OCI-LY1 (cell line): ENCODE data around the gene ZNF619.
A peak's percentile ranks its signal among the peaks of the same experiment; 100 is the strongest.

Experiments
- H2AFZ ChIP-seq: fragments of 200-600 bp; sonication (generic), shearing (Covaris generic); 2 replicates; pipeline ENCODE4 v1.6.0; 2014; ENCODE audit warnings: antibody characterized with exemption, mild to moderate bottlenecking, low read length
- H3F3A ChIP-seq: fragments of 200-600 bp; sonication (generic), shearing (Covaris generic); 2 replicates; pipeline ENCODE4 v1.6.0; 2014; ENCODE audit warnings: mild to moderate bottlenecking, antibody characterized with exemption, low read length, moderate library complexity; ENCODE audit not compliant: insufficient read depth
- H3K27ac ChIP-seq: fragments of 200-600 bp; sonication (generic); 2 replicates; pipeline ENCODE4 v1.5.1; 2014; ENCODE audit warnings: low read length, mixed run types, mild to moderate bottlenecking, low read depth; ENCODE audit not compliant: poor library complexity, severe bottlenecking
- H3K27me3 ChIP-seq: fragments of 200-600 bp; sonication (generic); 2 replicates; pipeline ENCODE4 v1.6.0; 2014; ENCODE audit warnings: antibody characterized with exemption, mild to moderate bottlenecking, low read length, moderate library complexity; ENCODE audit not compliant: insufficient read depth
- H3K36me3 ChIP-seq: fragments of 200-600 bp; sonication (generic); 2 replicates; pipeline ENCODE4 v1.6.1; 2014; ENCODE audit warnings: mild to moderate bottlenecking, antibody characterized with exemption, low read length, moderate library complexity, mixed read lengths; ENCODE audit not compliant: insufficient read depth
- H3K4me1 ChIP-seq: fragments of 200-600 bp; sonication (generic); 2 replicates; pipeline ENCODE4 v1.5.1; 2014; ENCODE audit warnings: mild to moderate bottlenecking, low read length, moderate library complexity; ENCODE audit not compliant: insufficient read depth, severe bottlenecking
- H3K4me2 ChIP-seq: fragments of 200-600 bp; sonication (generic), shearing (Covaris generic); 2 replicates; pipeline ENCODE4 v1.6.1; 2014; ENCODE audit warnings: low read length
- H3K4me3 ChIP-seq: fragments of 200-600 bp; sonication (generic); 2 replicates; pipeline ENCODE4 v1.5.1; 2014; ENCODE audit warnings: low read length, low read depth, mild to moderate bottlenecking, mixed read lengths; ENCODE audit not compliant: poor library complexity, severe bottlenecking
- H3K79me2 ChIP-seq: fragments of 200-600 bp; shearing (Covaris generic); 2 replicates; pipeline ENCODE4 v1.6.1; 2016; ENCODE audit warnings: mixed run types, low read length, mixed read lengths; ENCODE audit not compliant: insufficient read depth
- H3K9ac ChIP-seq: fragments of 200-600 bp; sonication (generic), shearing (Covaris generic); 2 replicates; pipeline ENCODE4 v1.6.1; 2014; ENCODE audit warnings: mild to moderate bottlenecking, low read length, mixed read lengths
- H3K9me2 ChIP-seq: fragments of 200-600 bp; sonication (generic), shearing (Covaris generic); 2 replicates; pipeline ENCODE4 v1.6.1; 2014; ENCODE audit warnings: low read depth, mild to moderate bottlenecking, low read length, mixed read lengths
- H3K9me3 ChIP-seq: fragments of 200-600 bp; shearing (Covaris generic); 2 replicates; pipeline ENCODE4 v1.6.1; 2014; ENCODE audit warnings: low read length, mixed read lengths
- H4K20me1 ChIP-seq: fragments of 200-600 bp; sonication (generic), shearing (Covaris generic); 2 replicates; pipeline ENCODE4 v1.6.0; 2016; ENCODE audit warnings: mild to moderate bottlenecking, low read length; ENCODE audit not compliant: insufficient read depth
- EZH2 ChIP-seq: fragments of 200-600 bp; sonication (generic), shearing (Covaris generic); IDR thresholded peaks from 2 replicates; pipeline ENCODE4 v1.8.0; 2017; ENCODE audit warnings: borderline replicate concordance, mixed run types, mild to moderate bottlenecking, antibody characterized with exemption, low read length, moderate library complexity, mixed read lengths
- TF ChIP-seq, protein P1 (sequence below): fragments of 200-600 bp; sonication (generic), shearing (Covaris generic); IDR thresholded peaks from 2 replicates; pipeline ENCODE4 v1.5.1; 2017; ENCODE audit warnings: mild to moderate bottlenecking, antibody characterized with exemption, low read length, moderate library complexity, mixed read lengths

ZNF619 gene

GRCh38 chr3:40476478-40477470 lies at the start of gene ZNF619:
ZNF619 (plus strand) TSS chr3:40477122; CDS start chr3:40477980, 858 bp downstream.
- H3K4me1 ChIP-seq, result peaks cover 13% of the 10 kb centered on the region
- H3K27me3 ChIP-seq, result no peaks in the 10 kb centered on the region
- no peaks in the 10 kb centered on the region for H3K9me3 ChIP-seq
- no peaks in the 10 kb centered on the region for H4K20me1 ChIP-seq
- H3K27ac ChIP-seq, result no peak within 1 kb of the TSS
- H3K4me2 ChIP-seq, result peak within 1 kb of the TSS; percentile 68
- no peaks in the 10 kb centered on the region for H3K36me3 ChIP-seq
- H3K9me2 ChIP-seq, result no peaks in the 10 kb centered on the region
- H2AFZ ChIP-seq, result peak within 1 kb of the TSS; percentile 68
- TF ChIP-seq, protein P1, sequence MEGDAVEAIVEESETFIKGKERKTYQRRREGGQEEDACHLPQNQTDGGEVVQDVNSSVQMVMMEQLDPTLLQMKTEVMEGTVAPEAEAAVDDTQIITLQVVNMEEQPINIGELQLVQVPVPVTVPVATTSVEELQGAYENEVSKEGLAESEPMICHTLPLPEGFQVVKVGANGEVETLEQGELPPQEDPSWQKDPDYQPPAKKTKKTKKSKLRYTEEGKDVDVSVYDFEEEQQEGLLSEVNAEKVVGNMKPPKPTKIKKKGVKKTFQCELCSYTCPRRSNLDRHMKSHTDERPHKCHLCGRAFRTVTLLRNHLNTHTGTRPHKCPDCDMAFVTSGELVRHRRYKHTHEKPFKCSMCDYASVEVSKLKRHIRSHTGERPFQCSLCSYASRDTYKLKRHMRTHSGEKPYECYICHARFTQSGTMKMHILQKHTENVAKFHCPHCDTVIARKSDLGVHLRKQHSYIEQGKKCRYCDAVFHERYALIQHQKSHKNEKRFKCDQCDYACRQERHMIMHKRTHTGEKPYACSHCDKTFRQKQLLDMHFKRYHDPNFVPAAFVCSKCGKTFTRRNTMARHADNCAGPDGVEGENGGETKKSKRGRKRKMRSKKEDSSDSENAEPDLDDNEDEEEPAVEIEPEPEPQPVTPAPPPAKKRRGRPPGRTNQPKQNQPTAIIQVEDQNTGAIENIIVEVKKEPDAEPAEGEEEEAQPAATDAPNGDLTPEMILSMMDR, result no peak
- no peak for TF ChIP-seq EZH2
- H3K4me3 ChIP-seq, result peak within 1 kb of the TSS; percentile 68
- no peaks in the 10 kb centered on the region for H3K79me2 ChIP-seq
- H3K9ac ChIP-seq, result peak within 1 kb of the TSS; percentile 68
- H3F3A ChIP-seq, result no peaks in the 10 kb centered on the region

- Histone ChIP-seq H3F3A (no peaks in the 10 kb centered on the region), H3K4me1 (no peaks in the 10 kb centered on the region), H3K79me2 (no peaks in the 10 kb centered on the region), H3K9me2 (no peaks in the 10 kb centered on the region), H3K9me3 (no peaks in the 10 kb centered on the region), H3K4me3 (no peak overlapping the region), H4K20me1 (no peaks in the 10 kb centered on the region), H2AFZ (no peak overlapping the region), H3K4me2 (no peak overlapping the region), H3K9ac (no peak overlapping the region), H3K27ac (no peak overlapping the region), H3K36me3 (no peaks in the 10 kb centered on the region), H3K27me3 (no peaks in the 10 kb centered on the region)
- TF ChIP-seq, protein P1, result no peak
- no peak for TF ChIP-seq EZH2
These were observed 44.1 kb upstream of the ZNF619 start for GRCh38 chr3:40432793-40433192.

GRCh38 chr3:40437889-40438288 lies 39.0 kb upstream of the ZNF619 start:
- Histone ChIP-seq H3K9me3 (no peaks in the 10 kb centered on the region), H3K4me3 (no peak overlapping the region), H3K36me3 (no peaks in the 10 kb centered on the region), H2AFZ (no peak overlapping the region), H3K27ac (no peak overlapping the region), H3K9me2 (no peaks in the 10 kb centered on the region), H3K4me2 (no peak overlapping the region), H4K20me1 (no peaks in the 10 kb centered on the region), H3F3A (no peaks in the 10 kb centered on the region), H3K4me1 (no peaks in the 10 kb centered on the region), H3K27me3 (no peaks in the 10 kb centered on the region), H3K79me2 (no peaks in the 10 kb centered on the region), H3K9ac (no peak overlapping the region)
- TF ChIP-seq, protein P1, result no peak
- no peak for TF ChIP-seq EZH2
